Measurements from ENCODE around the gene SULT2B1.
A peak's percentile ranks its signal among the peaks of the same experiment; 100 is the strongest.
"Not testable (repeated sequence)": the region's sequence is repeated elsewhere in the genome, so short reads cannot be mapped to it uniquely, and the experiment has no call there.

SULT2B1 gene

GRCh38 chr19:48618916-48619691 is 67.1 kb downstream of the SULT2B1 start, which contains the start of the genes RPL18 and SPHK2:
TSS of gene RPL18 (minus strand) at chr19:48619178. CDS start at chr19:48619143, 35 bp downstream.
TSS of gene SPHK2 (plus strand) at chr19:48619506. CDS start at chr19:48620515, 1,009 bp downstream.
- peak; percentile 91 for DNase-seq (ENCODE audit: low read depth, low spot score)

- no peak for DNase-seq (ENCODE audit: low read depth, low spot score)
These were observed 68.0 kb downstream of the SULT2B1 start for GRCh38 chr19:48619692-48620585.

- DNase-seq (ENCODE audit: low read depth, low spot score): no peak
These were observed 71.6 kb downstream of the SULT2B1 start for GRCh38 chr19:48623556-48624066.

- DNase-seq (ENCODE audit: low read depth, low spot score): peak; percentile 88
These were observed 72.2 kb downstream of the SULT2B1 start for GRCh38 chr19:48624067-48624594.

- DNase-seq (ENCODE audit: low read depth, low spot score): no peak
These were observed 73.1 kb downstream of the SULT2B1 start for GRCh38 chr19:48624791-48625723.

- no peak for DNase-seq (ENCODE audit: low read depth, low spot score)
These were observed 73.9 kb downstream of the SULT2B1 start for GRCh38 chr19:48625891-48626327.

- no peak for DNase-seq (ENCODE audit: low read depth, low spot score)
These were observed 75.4 kb downstream of the SULT2B1 start for GRCh38 chr19:48627201-48627864.

GRCh38 chr19:48627865-48628314 is 75.9 kb downstream of the SULT2B1 start:
- DNase-seq (ENCODE audit: low read depth, low spot score): no peak

GRCh38 chr19:48628486-48629296 is 76.7 kb downstream of the SULT2B1 start:
- no peak for DNase-seq (ENCODE audit: low read depth, low spot score)

GRCh38 chr19:48629297-48629598 is 77.3 kb downstream of the SULT2B1 start:
- no peak for DNase-seq (ENCODE audit: low read depth, low spot score)

- DNase-seq (ENCODE audit: low read depth, low spot score): no peak
These were observed 77.8 kb downstream of the SULT2B1 start for GRCh38 chr19:48629599-48630295.

GRCh38 chr19:48630296-48631063 is 78.5 kb downstream of the SULT2B1 start:
- no peak for DNase-seq (ENCODE audit: low read depth, low spot score)

- DNase-seq (ENCODE audit: low read depth, low spot score): no peak
These were observed 79.3 kb downstream of the SULT2B1 start for GRCh38 chr19:48631225-48631624.

- DNase-seq (ENCODE audit: low read depth, low spot score): not testable (repeated sequence)
These were observed 80.3 kb downstream of the SULT2B1 start for GRCh38 chr19:48632286-48632685.

GRCh38 chr19:48632692-48633147 is 80.7 kb downstream of the SULT2B1 start:
- DNase-seq (ENCODE audit: low read depth, low spot score): no peak

GRCh38 chr19:48633148-48634035 is 81.4 kb downstream of the SULT2B1 start:
- DNase-seq (ENCODE audit: low read depth, low spot score): no peak

- no peak for DNase-seq (ENCODE audit: low read depth, low spot score)
These were observed 82.0 kb downstream of the SULT2B1 start for GRCh38 chr19:48634036-48634342.
